ENCODE data around the gene COMMD4.

GRCh38 chr15:75348562-75349350 is 12.9 kb downstream of the COMMD4 start:
- TF ChIP-seq, protein P1, sequence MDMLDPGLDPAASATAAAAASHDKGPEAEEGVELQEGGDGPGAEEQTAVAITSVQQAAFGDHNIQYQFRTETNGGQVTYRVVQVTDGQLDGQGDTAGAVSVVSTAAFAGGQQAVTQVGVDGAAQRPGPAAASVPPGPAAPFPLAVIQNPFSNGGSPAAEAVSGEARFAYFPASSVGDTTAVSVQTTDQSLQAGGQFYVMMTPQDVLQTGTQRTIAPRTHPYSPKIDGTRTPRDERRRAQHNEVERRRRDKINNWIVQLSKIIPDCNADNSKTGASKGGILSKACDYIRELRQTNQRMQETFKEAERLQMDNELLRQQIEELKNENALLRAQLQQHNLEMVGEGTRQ (IDR thresholded peaks at IDR 0.05; ENCODE audit: borderline replicate concordance, low read depth, low read length), result no peak
- TF ChIP-seq TCF12 (IDR thresholded peaks at IDR 0.05), result no peak
- no peak; the same call in 1 of the 2 replicates for TF ChIP-seq POLR2AphosphoS5 (IDR thresholded peaks at IDR 0.05; ENCODE audit: low read depth, low read length)

All from SK-N-SH (cell line).